Raji (cell line): ENCODE measurements around the gene CDH10.

Source experiments
- POLR2A ChIP-seq: IDR thresholded peaks from 2 replicates; pipeline ENCODE4 v1.6.1; 2011; ENCODE audit warnings: low read depth, low read length, control low read depth; ENCODE audit not compliant: insufficient read depth

Gene CDH10

DNA sequence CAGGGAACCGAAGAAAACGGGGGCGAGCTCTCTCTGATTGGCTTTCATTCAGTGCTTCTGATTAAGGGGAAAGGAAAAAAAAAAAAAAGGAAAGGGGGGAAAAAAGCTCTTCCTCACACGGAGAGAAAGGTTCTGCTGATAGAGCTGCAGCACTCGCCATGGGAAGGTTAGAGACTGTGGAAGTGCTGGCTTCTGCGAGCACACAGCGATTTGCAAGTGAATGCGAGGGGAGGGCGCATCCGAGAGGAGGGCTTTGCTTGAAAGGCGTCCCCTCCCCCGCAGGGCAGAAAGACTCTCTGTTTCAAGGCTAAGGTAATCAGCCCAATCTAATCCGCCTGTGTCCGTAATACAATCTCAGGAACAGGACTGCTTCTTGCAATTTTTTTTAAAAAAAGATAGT is at the start of gene CDH10:
TSS of gene CDH10 (minus strand) at position 218 of the 400 bp plus-strand sequence. CDS start 51,488 bp downstream, outside the sequence.
- TF ChIP-seq POLR2A, result no peak

DNA sequence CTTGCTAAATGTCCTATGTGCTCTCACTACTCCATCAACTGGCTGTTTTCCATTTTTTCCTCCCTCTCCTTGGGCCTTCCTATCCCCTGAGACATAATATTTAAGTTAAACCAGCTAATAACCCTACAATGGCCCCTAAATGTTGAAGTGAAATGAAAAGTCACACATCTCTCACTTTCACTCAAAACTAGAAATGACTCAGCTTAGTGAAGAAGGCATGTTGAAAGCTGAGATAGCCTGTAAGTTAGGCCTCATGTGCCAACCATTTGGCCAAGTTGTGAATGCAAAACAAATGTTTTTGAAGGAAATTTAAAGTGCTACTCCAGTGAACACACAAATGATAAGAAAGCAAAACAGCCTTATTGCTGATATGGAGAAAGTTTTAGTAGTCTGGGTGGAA is 48.8 kb upstream of the CDH10 start:
- TF ChIP-seq POLR2A, result no peak

DNA sequence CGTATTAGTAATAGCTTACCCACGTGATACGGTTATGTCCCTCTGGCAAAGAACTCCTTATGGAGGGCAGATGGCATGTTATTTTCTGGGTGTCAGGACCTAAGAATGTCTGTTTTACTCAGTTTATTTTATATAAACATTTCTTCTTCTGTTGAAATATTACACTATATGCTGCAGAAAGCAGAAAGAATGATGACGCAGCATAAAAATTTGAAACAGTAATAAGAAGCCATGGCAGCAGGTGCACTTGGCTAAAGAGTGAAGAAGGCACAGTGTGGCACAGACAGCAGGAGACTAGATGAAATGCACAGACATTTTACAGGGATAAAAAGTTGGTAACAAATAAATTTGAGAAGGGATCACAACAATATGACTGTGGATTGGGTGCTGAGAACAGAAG is 46.3 kb upstream of the CDH10 start:
- TF ChIP-seq POLR2A, result no peak

DNA sequence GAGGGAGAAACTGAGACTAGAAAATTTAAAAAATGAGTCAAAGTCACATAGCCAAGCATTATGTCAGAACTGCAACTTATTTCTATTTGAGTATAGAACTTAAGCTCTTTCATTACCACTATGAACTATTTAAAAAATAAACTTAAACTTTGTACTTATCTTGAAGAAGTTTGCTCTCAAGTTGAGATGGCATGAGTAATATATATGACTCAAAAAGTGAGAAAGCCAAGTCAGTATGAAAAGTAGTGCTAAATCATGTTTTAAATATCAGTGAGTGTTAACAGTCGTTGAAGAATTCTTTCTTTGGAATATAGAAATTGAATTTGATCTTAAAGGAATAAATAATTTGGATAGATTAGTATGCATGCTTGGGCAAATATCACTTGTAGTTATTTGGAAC is 36.3 kb upstream of the CDH10 start:
- TF ChIP-seq POLR2A, result no peak

DNA sequence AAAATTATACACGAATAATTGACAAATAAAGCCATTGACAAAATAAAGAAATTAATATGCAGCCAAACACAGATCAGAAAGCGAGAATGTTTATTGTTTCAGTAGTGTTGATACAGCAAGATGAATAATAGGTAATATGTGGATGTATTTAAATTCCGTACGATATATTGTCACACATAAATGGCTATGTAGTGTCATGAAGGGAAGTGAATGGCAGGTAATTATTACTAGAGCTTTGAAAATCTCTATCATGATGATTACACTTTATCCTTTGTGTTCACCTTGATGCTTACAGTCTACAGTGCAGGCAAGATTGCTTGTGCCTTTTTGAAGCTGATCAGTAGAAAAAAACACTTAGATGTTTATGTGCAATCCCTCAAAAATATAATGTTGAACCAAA is 23.3 kb upstream of the CDH10 start:
- no peak for TF ChIP-seq POLR2A

DNA sequence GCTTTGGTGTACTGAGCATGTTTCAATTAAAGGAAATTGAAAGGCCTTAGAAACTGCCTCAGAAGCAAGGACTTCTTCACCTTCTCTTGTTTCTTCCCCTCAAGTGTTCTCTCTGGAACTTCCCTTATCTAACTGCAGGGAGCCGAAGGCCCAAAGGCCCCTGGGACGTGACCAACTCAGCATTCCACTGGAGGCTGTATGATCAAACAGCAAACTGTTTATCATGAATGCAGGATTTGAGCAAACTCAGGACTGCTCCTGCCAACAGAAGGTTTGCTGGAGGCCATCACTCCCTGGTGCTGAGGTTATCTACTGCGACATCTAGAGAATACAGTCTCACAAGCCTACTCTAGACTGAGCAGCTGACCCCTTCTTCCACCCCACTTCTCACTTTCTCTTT is 4.8 kb upstream of the CDH10 start:
- TF ChIP-seq POLR2A, result no peak

DNA sequence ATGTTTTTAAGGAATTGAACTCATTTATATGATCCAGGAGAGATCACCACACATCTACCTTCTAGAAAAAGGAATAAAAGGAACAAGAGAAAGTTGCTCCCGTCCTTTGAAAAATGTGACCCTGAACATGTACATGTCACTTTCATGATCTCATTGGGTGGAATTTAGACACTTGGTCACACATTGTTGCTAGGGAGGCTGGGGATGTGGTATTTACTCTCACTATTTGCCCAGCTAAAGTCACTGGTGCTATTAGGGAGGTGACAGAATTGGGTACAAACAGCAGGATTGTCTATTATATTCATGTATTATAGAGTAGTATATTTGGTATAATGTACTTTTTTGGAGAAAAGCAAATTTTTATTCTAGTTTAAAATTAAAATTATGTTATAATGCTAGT is 2.1 kb upstream of the CDH10 start:
- no peak for TF ChIP-seq POLR2A

DNA sequence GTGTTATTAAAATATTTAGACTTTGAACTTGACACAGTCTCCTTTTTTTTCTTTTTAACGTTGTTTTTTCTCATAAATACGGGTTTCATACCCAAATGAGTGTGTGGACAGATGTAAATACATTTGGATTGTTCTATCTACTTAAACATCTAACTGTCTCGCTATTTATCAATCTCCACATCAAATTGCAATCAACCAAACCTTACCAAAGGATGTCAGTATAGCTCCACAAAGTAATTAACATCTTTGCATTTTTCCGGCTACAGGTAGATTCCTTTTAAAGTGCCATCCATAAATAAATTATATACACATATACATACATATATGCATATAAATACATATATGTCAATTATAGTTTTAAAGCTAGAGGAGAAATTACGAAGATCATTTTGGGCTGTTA is 705 bp upstream of the CDH10 start:
- TF ChIP-seq POLR2A, result no peak

DNA sequence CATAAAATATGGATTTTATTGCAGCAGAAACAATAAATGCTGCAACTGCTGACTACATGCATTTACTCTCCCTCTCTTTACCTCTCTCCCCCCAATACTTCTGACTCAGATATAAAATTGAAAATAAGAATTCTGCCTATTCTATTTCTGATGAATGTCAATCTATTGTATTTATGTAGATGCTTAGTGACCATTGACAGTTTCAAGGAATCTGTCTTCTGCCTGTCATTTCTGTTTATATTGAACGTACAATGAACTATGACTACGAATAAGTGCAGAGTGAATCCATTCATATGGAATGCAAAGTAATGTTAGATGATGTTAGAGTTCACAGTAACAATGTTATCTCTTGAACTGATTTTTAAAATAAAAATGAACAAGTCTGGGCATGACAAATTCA is 898 bp downstream of the CDH10 start:
- TF ChIP-seq POLR2A, result no peak

DNA sequence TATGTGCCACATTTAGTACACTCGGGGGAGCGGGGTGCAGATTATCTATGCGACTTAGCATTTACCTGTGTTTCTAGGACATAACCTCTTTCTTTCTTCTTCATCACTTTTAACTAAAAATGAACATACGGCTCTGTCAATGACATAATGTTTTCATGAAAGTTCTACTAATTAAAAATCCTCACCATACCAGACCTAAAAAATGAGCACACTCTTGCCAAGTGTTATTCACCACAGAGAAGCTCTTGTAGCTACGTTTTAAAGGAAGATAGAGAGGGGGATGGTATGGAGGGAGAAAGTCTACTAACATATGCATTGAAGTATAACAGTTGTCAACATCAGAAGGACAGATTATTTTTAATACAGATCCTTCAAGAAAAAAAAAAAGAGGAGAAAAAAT is 1.6 kb downstream of the CDH10 start:
- no peak for TF ChIP-seq POLR2A

DNA sequence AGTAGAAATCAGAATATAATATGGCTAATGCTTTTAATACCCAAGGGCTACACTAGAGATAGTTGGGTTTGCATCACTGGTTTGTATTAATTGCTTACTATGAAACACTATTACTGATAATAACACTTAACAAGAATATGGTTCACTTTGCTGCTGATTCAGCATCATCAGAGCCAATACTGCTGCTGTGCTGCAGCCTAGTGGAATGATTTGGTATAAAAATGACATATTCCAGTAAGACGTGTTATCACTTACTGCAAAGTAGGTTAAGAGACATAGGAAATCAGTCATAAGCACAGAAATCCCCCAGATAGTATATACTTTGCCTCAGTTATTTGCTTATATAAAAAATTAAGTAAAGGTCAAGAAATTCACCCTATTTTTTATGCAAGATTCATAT is 2.8 kb downstream of the CDH10 start:
- no peak for TF ChIP-seq POLR2A

DNA sequence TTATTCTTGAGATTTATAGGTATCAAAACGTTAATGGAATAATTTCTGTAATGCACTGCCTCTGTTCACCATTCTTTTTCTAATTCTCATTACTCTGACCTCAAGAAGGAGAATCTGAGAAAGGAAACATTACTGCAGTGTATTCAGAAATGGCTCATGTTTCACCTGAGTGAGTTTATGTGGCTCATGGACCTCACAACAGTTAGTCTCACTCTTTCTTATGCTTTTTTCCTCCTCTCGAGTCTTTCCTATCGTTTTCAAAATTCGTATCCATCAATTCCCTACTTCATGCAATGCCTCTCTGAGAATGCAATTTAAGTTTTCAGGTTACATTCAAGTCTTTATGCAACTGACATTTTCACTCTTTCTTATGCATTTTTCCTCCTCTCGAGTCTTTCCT is 9.6 kb downstream of the CDH10 start:
- no peak for TF ChIP-seq POLR2A

DNA sequence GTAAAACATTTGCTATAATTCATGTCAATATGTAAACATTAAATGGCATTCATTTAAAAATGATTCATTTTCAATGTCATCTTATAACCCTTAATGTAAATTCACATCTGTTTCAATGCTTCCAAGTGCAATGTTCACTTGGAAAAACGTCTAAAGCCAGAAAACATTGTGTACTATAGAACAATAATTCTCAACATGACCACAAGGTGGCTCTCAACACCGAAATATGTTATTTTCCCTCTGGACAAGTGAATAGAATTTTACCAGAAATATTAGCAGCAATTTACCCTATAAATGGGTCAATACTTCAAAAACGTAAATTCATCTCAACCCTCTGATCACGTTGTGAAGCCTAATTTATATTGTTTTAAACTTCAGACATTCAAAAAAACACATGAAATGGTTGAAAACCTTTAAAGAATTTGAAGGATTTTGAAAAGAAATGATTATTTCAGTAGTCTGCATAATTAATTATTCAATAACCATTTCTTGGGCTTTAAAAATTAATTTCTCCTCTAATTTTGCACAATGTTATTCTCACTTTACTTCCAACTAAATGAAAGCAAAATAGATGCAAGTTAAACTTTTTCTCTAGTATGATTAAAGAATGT is 11.0 kb downstream of the CDH10 start:
- no peak for TF ChIP-seq POLR2A

DNA sequence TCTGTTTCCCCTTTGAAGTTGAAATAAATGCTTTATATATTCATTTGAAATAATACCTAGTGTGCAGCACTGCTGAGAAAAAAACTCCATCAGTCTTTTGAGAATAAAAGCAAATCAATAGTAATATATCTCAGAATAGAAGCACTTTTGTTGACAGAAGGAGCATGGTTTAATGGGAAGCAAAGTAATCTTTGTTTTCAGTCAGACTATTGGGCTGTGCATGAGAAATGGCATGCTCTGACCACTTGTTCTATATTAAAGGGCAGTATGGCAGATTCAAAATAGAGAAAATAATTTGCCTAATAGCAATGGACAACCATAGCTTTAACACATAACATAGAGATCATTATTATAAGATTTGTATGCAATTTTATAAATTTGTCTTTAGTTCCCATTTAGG is 12.4 kb downstream of the CDH10 start:
- no peak for TF ChIP-seq POLR2A

DNA sequence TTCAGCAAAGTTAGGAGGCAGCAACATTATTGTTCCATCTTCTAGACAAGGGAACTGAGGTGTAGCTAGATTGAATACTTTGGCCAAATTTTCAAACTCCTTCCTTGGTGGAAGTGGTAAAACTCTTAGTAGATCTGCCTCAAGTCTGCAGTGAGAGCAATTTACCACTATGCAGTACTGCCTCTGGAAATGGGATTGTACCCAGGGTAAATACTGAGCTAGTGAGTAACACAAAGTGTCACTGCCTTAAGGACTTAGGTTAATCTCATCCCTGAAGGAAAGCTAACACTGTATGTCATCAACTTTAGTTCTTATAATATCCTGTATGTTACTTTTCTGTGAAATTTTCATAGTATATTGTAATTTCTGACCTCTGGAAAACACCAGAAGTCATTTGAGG is 13.9 kb downstream of the CDH10 start:
- TF ChIP-seq POLR2A, result no peak

DNA sequence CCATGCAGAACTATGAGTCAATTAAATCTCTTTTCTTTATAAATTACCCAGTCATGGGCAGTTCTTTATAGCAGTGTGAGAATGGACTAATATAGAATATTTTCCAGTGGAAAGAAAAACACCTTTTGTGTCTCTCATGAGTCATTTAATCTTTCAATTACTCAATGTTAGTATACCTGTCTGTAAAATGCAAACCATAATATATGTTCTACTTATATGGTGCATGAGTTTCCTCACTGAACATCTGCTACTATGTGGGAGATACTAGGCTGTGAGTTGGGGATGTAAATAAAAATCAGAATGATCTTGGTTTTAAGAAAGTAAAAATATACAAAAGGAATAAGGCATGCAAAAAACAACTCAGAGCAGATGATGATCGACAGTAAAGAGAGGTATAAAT is 15.0 kb downstream of the CDH10 start:
- no peak for TF ChIP-seq POLR2A

DNA sequence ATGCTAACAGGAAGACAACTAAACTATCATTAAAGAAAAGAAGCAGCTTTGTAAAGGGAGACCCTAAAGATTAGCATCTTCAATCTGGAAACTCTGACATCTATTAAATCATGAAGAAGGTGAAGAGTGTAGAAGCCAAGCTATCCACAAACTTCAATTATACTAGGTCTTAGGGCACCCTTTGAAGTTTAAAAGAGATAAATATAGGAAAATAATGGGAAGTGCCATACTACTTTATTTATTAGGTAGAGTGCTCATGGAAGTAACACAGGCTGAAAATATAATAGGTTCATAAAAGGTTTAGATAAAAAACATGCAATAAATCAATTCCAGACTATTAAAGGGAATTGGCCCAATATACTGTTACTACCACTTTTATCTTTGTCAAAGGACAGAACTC is 19.9 kb downstream of the CDH10 start:
- no peak for TF ChIP-seq POLR2A
